ENCODE data around the gene KLK4. TPM values are rescaled to one million over a fixed set of nuclear protein-coding genes. Genes with fewer than 3 reads are reported as not detected.
A peak's percentile ranks its signal among the peaks of the same experiment; 100 is the strongest.

Gene KLK4
- total and polyA plus RNA-seq, 9 of the 15 experiments (the other 6 are each of a cell fraction or from before 2014, with no cell fraction given), result not detected

GRCh38 chr19:50896591-50897190, 14.5 kb downstream of the KLK4 start (continued):
- TF ChIP-seq MIER1 (IDR thresholded peaks at IDR 0.05; ENCODE audit: low read depth) (no peak), SRSF3 (IDR thresholded peaks at IDR 0.05; ENCODE audit: insufficient read depth, low read length) (no peak), ELF1 (tag; IDR thresholded peaks at IDR 0.05) (no peak), SMARCB1 (IDR thresholded peaks at IDR 0.05; ENCODE audit: insufficient read length, low read depth) (no peak), AFF4 (CRISPR knock-in tag; IDR thresholded peaks at IDR 0.05) (no peak), ZBTB26 (CRISPR knock-in tag; IDR thresholded peaks at IDR 0.05) (no peak), JUN (IDR thresholded peaks at IDR 0.05; ENCODE audit: borderline replicate concordance, low read depth, low read length) (peak; percentile 95), JUN (CRISPR knock-in tag; IDR thresholded peaks at IDR 0.05; ENCODE audit: borderline replicate concordance) (peak; percentile 98), KDM5B (IDR thresholded peaks at IDR 0.05; ENCODE audit: insufficient replicate concordance, low read depth, low read length) (no peak), PRPF4 (IDR thresholded peaks at IDR 0.05; ENCODE audit: insufficient read depth, low read depth, low read length, poor library complexity, severe bottlenecking) (no peak), KLF13 (tag; IDR thresholded peaks at IDR 0.05; ENCODE audit: borderline replicate concordance, low read depth) (no peak), YBX1 (IDR thresholded peaks at IDR 0.05) (no peak), ZKSCAN8 (CRISPR knock-in tag; IDR thresholded peaks at IDR 0.05) (no peak), STAT5B (CRISPR knock-in tag; IDR thresholded peaks at IDR 0.05) (no peak), ZC3H8 (IDR thresholded peaks at IDR 0.05) (no peak), WHSC1 (IDR thresholded peaks at IDR 0.05; ENCODE audit: low read length) (no peak), TRIM24 (IDR thresholded peaks at IDR 0.05) (peak; percentile 72 to 83), RUNX1 (IDR thresholded peaks at IDR 0.05; ENCODE audit: low read depth) (no peak), MYC (IDR thresholded peaks at IDR 0.05; ENCODE audit: low read depth, low read length) (peak; percentile 49), MYC (CRISPR knock-in tag; IDR thresholded peaks at IDR 0.05; ENCODE audit: borderline replicate concordance, low read depth) (no peak), ZNF696 (CRISPR knock-in tag; conservative IDR thresholded peaks at IDR 0.05) (no peak), SPI1 (IDR thresholded peaks at IDR 0.05; ENCODE audit: borderline replicate concordance, low read depth, low read length) (no peak), ZNF217 (CRISPR knock-in tag; IDR thresholded peaks at IDR 0.05) (no peak), TGIF2 (CRISPR knock-in tag; IDR thresholded peaks at IDR 0.05) (no peak)
- TF ChIP-seq, protein P1, sequence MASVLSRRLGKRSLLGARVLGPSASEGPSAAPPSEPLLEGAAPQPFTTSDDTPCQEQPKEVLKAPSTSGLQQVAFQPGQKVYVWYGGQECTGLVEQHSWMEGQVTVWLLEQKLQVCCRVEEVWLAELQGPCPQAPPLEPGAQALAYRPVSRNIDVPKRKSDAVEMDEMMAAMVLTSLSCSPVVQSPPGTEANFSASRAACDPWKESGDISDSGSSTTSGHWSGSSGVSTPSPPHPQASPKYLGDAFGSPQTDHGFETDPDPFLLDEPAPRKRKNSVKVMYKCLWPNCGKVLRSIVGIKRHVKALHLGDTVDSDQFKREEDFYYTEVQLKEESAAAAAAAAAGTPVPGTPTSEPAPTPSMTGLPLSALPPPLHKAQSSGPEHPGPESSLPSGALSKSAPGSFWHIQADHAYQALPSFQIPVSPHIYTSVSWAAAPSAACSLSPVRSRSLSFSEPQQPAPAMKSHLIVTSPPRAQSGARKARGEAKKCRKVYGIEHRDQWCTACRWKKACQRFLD (CRISPR knock-in tag; IDR thresholded peaks at IDR 0.05), result no peak; the same call in 1 of the 2 replicates

All from K562 (cell line).